ENCODE measurements around the gene GRP.
"Not testable (repeated sequence)": the region's sequence is repeated elsewhere in the genome, so short reads cannot be mapped to it uniquely, and the experiment has no call there.

The GRP gene

DNA sequence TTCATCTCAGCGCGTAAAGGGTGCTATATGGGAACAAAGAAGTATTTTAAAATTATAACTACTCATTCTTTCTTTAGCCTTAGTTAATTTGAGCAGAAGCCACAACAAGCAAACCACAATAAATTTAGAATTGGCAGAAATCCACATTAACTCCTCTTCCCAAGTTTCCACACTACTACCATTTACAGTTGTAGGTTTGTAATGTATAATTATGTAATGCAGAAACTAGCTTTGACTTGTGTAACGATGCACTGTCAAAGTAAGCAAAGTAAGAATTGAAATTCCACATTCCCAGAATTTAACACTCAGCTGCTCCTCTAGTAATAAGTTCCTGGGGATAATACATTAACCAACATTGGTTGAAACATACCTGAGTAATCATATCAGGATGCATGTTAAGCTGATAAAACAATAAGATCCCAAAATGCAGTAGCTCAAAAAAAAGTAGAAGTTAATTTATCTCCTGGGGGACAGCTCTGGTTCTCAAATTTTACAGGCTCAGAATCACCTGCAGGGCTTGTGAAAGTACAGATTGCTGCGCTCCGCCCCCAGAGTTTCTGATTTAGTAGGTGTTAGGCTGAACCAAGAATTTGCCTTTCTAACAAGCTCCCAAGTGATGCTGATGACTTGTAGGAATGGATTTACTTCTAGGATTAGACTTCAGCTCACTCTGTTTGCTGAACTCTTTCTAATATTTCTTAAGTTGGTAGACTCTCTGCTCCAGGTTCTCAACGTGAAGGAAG lies 9.9 kb downstream of the GRP start:
- DNase-seq, result no peak

DNA sequence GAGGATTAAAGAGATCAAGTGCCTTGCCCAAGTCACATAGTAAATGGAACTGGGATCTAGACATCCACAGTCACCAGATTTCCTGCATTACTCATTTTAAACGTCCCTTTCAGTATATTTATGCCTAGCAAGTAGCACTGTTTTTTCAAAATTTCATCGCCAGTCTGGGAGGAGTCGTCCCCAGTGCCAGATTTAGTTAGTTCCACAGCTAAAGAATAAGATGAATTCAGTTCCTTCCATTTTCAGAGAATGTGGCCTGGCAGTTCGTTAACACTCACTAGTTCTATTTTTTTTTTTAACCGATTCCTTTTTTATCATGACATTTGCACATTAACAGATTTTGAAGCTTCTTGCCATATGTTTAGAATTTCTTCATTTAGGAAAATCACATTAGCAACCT lies 11.2 kb downstream of the GRP start:
- DNase-seq, result no peak

DNA sequence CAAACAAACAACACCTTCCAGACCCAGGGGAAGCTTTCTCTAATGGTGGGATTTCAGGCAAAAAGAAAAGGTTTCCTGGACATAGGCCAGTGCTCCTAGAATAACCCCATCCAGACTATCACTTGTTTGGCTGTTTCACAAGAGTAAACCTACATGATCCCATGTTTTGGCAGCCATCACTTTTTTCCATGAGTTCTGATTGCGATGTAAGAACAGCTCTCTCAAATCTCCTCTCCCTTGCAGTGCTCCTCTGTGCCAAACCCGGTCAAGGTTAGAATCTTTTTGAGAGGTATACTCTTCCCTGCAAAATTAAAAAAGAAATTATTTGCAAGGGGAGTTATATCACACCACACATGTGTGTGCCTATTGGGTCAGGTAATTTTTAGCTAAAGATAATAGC lies 11.9 kb downstream of the GRP start:
- no peak for DNase-seq

DNA sequence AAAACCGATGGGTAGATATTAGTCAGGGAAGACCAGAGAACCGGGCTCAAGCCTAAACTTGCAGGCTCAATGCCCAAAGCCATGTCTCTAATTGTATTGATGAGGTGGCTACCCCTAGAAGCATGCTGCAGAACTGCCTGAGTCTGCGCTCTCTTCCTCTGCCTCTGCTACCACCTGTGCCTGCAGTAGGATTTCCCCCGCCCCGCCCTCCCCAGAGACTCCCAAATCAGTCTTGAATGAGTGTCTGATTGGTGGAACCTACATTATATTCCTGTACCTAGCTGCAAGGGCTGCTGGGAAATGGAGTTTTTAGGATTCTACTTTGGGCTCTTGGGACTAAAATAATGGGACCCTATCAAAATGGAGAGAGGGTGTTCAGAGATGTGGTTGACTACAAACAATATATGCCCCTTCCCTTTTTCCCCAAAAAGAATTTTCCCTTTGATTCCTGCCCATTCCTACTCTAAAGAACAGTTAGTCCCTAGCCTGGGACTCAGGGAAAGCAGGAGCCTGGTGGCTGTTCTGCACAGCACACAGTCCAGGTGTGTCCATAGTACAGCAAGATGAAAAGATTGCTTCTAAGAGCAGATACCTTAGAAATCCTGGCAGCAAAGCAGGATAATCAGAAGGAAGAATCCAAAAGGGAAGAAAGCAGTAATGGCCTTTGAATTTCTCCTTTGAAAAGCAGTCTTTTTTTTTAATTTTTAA lies 12.5 kb downstream of the GRP start:
- no peak for DNase-seq

DNA sequence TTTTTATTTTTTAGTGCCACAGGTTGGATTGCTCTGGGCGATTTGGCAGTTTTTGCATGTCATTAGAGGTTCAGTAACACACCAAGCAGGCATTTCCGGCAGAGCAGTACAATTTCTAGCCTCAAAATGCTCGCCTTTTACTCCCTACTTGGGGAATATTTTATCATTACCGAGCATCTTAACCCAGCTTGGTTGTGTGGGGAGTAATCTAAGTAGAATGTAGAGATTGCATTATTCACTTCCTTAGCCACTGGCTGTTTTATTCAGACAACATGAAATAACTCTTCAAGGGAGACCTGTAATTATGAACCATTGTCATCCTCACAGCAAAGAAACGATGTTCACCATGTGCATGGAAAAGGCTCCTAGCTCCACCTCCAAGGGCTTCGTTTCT lies 13.1 kb downstream of the GRP start:
- DNase-seq, result no peak

DNA sequence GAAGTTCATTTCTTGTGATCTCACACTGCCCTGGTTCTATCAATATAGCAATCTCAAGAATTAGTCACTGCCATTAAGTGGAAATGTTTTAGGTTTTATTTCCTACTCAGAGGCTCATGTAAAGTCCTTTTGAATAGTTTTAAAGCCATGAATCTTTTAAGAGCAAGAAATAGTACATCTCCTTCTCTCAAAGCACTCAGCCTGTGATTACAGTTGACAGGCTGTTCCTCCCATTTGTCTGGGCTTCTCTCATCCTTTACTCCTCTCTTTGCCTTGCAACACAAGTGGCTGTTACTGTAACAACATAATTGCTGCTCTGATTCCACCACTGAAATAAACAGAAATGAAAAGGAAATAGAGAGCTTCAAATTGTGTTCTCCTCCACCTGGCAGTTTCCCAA lies 18.4 kb downstream of the GRP start:
- no peak for DNase-seq

DNA sequence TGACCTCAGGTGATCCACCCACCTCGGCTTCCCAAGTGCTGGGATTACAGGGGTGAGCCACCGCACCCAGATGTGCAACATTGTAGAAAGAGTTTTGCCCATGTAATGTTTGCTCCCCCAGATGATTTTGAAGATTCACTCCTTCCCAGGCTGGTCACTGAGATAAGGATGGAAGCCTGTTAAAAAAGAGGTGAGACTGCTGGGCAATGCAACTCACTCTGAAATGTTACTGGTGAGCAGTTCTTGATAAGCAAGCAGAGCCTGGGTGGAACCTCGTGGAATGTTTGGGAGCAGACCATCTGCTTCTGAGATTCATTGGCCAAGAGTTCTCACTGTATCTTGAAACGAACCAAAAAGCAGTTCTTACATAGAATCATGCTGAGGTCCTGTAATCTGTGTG lies 19.7 kb downstream of the GRP start:
- no peak for DNase-seq

DNA sequence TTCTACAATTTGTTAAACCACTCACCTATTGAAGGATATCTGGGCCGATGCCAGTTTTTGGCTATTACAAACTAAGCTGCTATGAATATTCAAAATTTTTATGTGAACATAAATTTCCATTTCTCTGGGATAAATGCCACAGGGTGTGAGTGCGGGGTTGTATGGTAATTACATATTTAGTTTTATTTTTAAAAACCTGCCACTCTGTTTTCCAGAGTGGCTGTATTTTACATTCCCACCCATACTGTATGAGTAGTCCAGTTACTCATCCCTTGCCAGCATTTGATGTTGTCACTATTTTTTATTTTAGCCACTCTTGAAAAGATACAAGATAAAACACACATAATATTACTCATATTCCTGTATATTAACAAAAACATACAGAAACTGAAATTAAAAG lies 22.9 kb downstream of the GRP start:
- no peak for DNase-seq

DNA sequence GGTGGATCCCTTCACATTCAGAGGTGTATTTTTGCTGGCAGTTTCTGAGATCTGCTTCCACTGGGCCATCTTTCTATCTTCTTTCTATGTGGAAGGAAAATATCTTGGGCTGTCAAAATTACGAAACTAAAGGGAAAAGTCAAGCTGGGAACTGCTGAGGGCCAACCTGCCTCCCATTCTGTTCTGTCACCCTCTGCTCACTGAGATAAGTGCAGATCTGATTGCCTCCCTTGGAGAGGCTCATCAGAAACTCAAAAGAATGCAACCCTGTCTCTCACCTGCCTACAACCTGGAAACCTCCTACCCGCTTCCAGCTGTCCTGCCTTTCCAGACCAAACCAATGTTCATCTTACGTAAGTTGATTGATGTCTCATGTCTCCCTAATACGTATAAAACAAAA lies 26.8 kb downstream of the GRP start:
- no peak for DNase-seq

DNA sequence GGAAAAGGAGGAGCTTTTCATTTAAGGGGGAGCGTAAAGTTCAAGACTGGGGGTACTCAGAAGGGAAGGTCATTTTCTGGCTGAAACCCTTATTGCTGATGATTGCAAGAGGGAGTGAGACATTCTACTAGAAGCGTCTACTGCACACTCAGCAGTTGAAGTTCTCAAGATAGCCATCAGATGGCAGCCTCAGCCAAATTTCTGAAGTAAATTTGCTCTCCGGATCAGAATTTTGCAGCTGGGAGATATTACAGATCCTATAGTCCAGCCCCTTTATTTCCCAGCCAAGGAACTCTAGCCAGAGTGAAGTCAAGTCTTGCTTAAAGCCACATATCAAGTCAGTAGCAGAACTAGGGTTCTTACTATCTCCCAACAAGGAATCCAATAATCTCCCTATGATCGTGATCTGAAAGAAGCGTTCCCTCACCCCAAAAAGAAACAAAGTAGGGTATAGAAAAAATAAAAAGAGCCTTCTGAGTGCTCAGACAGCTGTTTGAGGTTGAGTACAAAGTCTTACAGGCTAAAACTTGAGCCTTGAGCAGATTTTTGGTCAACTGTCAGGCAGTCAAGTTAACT lies 29.3 kb downstream of the GRP start:
- peak in 1 of 4 experiments; percentile 4 for DNase-seq

DNA sequence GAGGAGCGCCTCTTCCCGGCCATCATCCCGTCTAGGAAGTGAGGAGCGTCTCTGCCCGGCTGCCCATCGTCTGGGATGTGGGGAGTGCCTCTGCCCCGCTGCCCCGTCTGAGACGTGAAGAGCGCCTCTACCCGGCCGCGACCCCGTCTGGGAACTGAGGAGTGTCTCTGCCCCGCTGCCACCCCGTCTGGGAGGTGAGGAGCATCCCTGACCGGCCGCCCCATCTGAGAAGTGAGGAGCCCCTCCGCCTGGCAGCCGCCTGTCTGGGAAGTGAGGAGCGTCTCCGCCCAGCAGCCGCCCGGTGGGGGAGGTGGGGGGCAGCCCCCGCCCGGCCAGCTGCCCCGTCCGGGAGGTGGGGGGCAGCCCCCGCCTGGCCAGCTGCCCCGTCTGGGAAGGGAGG lies 35.5 kb downstream of the GRP start:
- not testable (repeated sequence) for DNase-seq

DNA sequence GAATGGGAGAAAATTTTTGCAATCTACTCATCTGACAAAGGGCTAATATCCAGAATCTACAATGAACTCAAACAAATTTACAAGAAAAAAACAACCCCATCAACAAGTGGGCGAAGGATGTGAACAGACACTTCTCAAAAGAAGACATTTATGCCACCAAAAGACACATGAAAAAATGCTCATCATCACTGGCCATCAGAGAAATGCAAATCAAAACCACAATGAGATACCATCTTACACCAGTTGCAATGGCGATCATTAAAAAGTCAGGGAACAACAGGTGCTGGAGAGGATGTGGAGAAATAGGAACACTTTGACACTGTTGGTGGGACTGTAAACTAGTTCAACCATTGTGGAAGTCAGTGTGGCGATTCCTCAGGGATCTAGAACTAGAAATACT lies 41.9 kb downstream of the GRP start:
- not testable (repeated sequence) for DNase-seq

DNA sequence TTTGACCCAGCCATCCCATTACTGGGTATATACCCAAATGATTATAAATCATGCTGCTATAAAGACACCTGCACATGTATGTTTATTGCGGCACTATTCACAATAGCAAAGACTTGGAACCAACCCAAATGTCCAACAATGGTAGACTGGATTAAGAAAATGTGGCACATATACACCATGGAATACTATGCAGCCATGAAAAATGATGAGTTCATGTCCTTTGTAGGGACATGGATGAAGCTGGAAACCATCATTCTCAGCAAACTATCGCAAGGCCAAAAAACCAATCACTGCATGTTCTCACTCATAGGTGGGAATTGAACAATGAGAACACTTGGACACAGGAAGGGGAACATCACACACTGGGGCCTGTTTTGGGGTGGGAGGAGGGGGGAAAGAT lies 42.3 kb downstream of the GRP start:
- not testable (repeated sequence) for DNase-seq

DNA sequence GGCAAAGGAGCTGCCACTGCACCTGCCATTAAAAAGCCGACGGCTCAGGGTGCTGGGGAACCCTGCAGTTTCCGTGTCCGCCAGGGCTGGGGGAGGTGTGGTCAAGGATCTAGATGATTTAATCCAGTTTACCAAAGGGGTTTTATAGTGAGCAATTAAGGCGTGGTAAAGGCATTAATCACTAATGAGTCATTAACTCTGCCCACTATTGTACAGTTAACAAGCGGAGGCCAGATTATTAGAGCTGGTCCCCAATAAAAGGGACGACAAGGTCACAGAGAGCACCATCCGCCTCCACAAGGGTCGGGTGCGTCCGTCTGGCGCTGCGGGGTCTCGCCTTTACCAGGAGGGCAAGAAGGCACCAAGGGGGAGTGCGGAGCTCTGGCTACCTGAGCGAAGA lies 43.7 kb downstream of the GRP start:
- no peak for DNase-seq

DNA sequence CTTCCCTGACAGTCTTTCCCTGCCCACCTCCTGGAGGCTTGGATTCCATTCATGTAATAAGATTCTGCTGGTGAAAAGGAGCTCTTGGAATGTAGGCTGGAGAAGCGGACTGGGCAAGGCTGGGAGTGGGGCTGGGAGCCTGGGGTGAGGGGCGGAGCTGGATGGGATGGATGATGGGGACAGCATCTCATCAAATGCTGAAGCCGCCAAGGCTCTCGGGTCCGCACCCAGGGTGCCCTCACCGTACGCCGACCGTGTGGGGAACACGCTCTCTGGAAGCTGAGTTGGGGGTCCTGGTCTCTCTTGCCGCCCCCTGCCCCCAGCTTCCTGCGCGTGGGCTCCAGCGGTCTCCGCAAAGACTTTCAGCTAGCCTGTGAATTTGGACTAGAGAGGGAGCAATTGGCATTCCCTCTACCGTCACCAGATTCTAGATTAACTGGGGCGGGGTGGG lies 44.2 kb downstream of the GRP start:
- DNase-seq, result no peak

DNA sequence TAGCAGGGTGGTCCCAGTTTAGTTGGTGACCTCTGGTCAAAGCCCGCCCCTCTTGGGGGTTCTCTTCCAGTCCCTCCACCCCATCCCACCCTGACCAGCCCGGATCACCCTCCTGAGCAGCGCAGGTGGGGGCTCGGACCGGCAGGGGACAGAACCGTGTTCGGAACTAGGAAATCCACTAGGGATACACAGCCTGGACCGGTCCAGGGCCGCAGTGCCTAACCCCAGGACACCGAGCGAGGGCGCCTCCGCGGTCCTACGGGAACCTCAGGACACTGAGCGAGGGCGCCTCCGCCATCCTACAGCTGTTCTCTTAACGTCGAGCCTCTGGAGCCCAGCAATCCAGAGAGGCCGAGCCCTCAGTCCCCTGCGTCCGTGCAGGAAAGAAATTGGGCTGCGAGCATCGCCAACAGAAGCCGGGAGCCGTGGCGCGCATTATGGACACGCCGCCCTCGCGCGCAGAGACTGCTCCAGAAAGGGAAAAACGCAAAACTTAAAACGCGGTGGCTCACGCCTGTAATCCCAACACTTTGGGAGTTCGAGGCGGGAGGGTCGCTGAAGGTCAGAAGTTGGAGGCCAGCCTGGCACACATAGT lies 44.8 kb downstream of the GRP start:
- DNase-seq, result no peak

DNA sequence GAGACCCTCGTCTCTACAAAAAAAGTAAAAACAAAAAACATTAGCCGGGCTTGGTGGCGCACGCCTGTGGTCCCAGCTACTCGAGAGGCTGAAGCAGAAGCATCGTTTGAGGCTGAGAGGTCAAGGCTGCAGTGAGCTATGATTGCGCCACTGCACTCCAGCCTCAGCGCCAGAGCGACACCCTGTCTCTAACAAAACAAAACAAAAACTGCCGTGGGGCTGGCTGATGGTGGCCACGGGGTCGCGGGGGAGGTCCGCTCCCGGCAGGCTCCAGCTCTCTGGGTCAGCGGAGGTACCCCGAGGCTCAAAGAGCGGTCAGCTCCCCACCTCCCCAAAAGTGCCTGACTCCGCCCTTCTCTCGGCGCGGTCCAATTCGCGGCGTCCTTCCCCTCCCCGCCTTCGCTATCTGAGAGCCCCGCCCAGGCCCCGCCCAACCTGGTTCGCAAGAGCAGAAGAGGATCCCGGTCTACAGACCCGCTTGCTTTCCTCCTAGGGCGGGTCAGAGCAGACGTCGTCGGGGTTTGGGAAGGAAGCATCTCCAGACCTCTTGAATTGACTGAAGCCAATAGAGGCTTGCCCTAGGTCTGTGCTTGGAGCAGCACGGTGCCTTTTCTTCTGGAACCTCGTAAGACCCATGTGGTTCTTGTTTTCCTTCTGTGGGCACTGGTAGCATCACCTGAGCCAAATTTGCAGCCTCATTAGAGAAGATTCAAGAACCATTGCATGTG lies 45.5 kb downstream of the GRP start:
- DNase-seq, result no peak

DNA sequence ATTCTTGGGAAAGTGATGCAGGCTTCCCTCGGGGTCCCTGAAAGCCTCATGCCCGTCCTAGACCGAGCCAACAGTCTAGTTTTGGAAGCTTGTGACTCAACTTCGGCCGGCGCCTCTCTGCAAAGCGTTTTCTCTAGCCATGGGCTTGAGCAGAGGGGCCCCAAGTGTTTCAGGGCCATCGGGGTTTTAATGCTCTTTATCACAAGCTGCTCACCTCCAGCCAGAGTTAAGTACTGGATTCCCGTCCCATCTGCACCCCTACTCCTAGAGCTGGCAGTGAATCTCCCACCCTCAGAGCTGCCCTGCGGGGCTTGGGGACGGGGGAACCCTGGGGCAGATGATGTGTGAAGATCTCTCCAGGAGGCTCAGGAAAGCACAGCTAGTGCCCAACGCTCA lies 46.0 kb downstream of the GRP start:
- DNase-seq, result no peak

DNA sequence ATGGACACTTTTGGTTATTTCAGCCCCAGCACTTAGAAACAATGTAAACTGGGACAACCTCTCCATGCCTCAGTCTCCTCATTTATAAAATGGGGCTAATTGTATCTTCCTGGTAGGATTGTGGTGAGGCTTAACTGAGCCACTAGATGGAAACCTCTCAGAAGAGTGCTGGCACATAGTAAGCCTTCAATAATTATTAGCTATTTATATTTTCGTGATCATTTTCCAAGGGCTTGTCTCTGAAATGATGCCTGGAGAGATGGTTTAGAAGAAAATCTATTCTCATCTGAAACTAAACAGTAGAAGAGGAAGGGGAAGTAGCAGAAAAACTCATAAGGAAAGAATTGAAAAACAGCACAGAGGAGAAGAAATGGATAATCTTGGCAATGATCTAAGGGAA lies 46.5 kb downstream of the GRP start:
- DNase-seq, result no peak

DNA sequence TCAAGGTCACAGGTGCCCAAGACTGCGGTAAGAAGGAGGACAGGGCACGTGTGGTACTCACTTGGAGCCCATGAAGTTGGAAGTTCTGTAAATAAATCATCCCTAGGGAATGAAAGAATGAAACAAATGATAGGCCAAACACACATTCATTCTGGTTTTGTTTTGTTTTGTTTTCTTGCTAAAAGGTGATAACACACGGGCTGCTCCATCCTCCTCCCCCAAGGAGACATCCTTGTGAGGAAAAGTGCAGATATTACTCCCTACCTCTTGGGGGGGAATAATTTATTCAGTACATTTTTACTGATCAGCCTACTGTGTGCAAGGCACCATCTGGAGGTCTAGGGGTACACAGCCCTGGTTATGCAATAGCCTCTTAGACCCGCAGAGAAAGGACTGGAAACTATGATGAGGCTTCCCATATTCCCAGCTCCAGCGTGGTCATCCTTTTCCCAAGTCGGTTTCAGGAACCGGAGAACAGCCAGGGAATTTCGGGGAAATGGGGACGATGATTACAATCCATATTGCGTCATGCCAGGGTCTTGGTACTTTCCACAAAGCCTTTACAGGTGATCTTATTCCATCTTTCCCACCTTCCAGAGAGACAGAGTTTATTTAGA lies 47.0 kb downstream of the GRP start:
- no peak for DNase-seq

DNA sequence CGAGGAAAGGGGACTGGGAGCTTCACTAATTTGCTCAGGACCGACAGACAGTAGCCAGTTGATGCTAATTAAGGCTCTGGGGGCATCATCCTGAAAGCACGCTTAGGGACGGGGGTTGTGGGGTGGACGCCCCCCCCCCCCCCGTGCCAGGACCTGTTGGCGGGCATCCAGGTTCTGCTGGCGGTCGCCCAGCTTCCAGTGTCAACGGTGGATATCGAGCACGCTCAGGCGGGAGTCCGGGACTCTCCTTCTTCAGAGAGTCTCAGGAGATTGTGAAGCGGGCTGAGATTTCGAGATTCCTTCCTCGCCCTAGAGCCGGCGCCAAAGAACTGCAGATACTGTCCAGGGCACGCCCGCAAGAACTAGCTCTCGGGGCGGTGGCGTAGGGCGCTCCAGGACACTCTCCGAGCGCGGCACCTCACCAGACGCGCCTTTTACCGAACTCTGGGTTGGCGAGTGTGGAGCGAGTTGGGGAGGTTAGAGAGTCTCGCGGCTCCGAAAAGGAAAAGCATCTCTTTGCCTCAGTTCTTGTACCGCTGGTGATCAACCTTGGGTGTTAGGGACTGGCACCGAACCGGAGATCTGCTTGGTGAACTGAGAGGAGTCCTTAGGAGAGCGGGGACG lies 47.7 kb downstream of the GRP start:
- DNase-seq, result no peak

DNA sequence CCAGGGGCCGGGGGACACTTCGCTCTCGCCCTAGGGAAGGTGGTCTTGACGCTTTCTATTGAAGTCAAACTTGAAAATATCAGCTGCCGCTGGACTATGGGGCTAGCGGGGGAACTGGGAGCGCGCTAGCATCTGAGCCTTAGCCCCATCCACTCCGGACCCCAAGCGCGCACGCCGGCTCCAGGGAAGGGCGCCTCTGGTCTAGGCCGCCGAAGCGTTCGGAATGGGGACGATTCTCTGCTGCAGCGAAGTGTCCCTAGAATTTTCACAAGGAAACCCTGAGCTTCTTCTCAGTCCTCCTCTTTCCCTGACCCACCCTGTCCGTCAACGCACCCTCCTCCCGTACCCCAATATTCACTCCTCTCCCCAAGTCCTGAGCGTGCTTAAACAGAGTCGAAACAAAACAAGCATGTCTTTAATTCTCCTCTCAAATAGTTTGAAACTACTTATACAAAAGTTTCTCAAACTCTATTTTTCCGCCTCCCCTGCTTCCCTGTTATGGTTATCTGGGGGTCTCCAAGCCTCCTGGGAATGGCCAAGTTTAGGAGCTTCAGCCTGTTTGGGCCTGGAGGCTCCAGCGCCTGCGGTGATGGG lies 48.3 kb downstream of the GRP start:
- no peak for DNase-seq

Data from activated CD4-positive, CD25-positive, alpha-beta regulatory T cell (primary cell).